Lung (tissue), 12 donors: ENCODE results near the gene TCAIM. TPM values are rescaled to one million over a fixed set of nuclear protein-coding genes. Genes with fewer than 3 reads are reported as not detected.
A peak's percentile ranks its signal among the peaks of the same experiment; 100 is the strongest.

ENCODE experiments used
- ATAC-seq: fragments of 200-7000 bp; cut with Tn5 transposase; one replicate; pipeline ENCODE4 v1.9.1; 2020; ENCODE audit warnings: moderate number of reproducible peaks; ENCODE audit not compliant: insufficient read depth, low FRiP score
- DNase-seq, 3 donors: peaks; one replicate each; pipeline ENCODE4 v3.0.0-alpha.2; 2013 to 2017
- H3K27ac ChIP-seq, 2 donors: one replicate each; pipeline ENCODE4 v1.5.1; 2013; ENCODE audit warnings: mild to moderate bottlenecking in 2 of 2, moderate library complexity in 2 of 2, control low read depth in 1 of 2, inconsistent platforms in 1 of 2, low read depth in 1 of 2, low read length in 1 of 2
- H3K27me3 ChIP-seq, 3 donors: one replicate each; pipeline ENCODE4 v1.5.1; 2013; ENCODE audit warnings: low read length in 2 of 3; ENCODE audit not compliant: control insufficient read depth in 3 of 3, insufficient read depth in 3 of 3
- H3K36me3 ChIP-seq, 4 donors: one replicate each; pipeline ENCODE4 v1.5.1; 2013; ENCODE audit warnings: low read length in 4 of 4, mild to moderate bottlenecking in 1 of 4, moderate library complexity in 1 of 4; ENCODE audit not compliant: control insufficient read depth in 4 of 4, insufficient read depth in 4 of 4
- H3K4me1 ChIP-seq, 5 donors: one replicate each; pipeline ENCODE4 v1.5.1; 2013; ENCODE audit warnings: low read length in 5 of 5, mild to moderate bottlenecking in 2 of 5, moderate library complexity in 1 of 5; ENCODE audit not compliant: control insufficient read depth in 5 of 5, insufficient read depth in 5 of 5
- H3K4me3 ChIP-seq: one replicate; pipeline ENCODE4 v1.5.1; 2013; ENCODE audit warnings: mild to moderate bottlenecking, control low read depth, moderate library complexity
- H3K9ac ChIP-seq, 2 donors: one replicate each; pipeline ENCODE4 v1.5.1; 2013; ENCODE audit warnings: low read length in 2 of 2, control low read depth in 1 of 2; ENCODE audit not compliant: insufficient read depth in 1 of 2
- H3K9me3 ChIP-seq, 4 donors: one replicate each; pipeline ENCODE4 v1.5.1; 2013; ENCODE audit warnings: low read length in 3 of 4, mild to moderate bottlenecking in 1 of 4, moderate library complexity in 1 of 4; ENCODE audit not compliant: control insufficient read depth in 4 of 4, insufficient read depth in 3 of 4
- CTCF ChIP-seq: IDR thresholded peaks from 2 replicates; pipeline ENCODE4 v1.5.1; 2012; ENCODE audit warnings: mild to moderate bottlenecking; ENCODE audit errors: control extremely low read depth, extremely low read depth
- WGBS, 2 donors: extraction: QIAGEN DNeasy Blood & Tissue Kit; methylation state at CpG; one replicate each; pipeline ENCODE4 v1.1.7; 2013; 5-methylcytosine and 5-hydroxymethylcytosine counted together
- polyA plus RNA-seq, 2 donors: library from polyadenylated mRNA; stranded (reverse); fragments of 200-250 nt; gene quantifications; one replicate each; pipeline ENCODE4 v1.2.1, GENCODE V29; 2013
- total RNA-seq, 2 donors: library from RNA; depleted of rRNA in 1 of 2; stranded (reverse); fragments of >200 nt in 1 of 2; gene quantifications; one replicate each; pipeline ENCODE4 v1.2.1, GENCODE V29; 2014 to 2021
- donor health status: control.
- donor health status: control.
- donor health status: Bipolar disorder and iron deficiency.
- donor health status: healthy.
- donor health status: DM: yes; HTN: yes; CAD: no.

Gene TCAIM
- total and polyA plus RNA-seq, 4 donors: 14.4 to 42.1 (median 18.9) TPM

GRCh38 chr3:44355362-44356033, 16.9 kb downstream of the TCAIM start:
- H3K9ac ChIP-seq: no peak overlapping the region
- H3K4me3 ChIP-seq: no peak overlapping the region
- H3K27ac ChIP-seq: peak overlapping the region in 1 of 2 donors; percentile 72
- ATAC-seq: peak; percentile 72
- WGBS, 2 donors: 24 to 25% methylated on average over 2 of the region's 2 CpGs
- no peak for TF ChIP-seq CTCF
- H3K27me3 ChIP-seq: no peaks in the 10 kb centered on the region
- peaks cover 0 to 6% (median under 1%) of the 10 kb centered on the region in 4 donors for H3K36me3 ChIP-seq
- peak in 2 of 3 donors; percentile 30 to 44 for DNase-seq
- no peaks in the 10 kb centered on the region for H3K9me3 ChIP-seq
- H3K4me1 ChIP-seq: peaks cover 0 to 5% (median 0%) of the 10 kb centered on the region in 5 donors

- Histone ChIP-seq H3K36me3 (peaks cover 0 to 6% (median under 1%) of the 10 kb centered on the region in 4 donors), H3K9me3 (no peaks in the 10 kb centered on the region), H3K4me1 (peaks cover 0 to 5% (median 0%) of the 10 kb centered on the region in 5 donors), H3K9ac (no peak overlapping the region), H3K27ac (no peak overlapping the region), H3K27me3 (no peaks in the 10 kb centered on the region), H3K4me3 (no peak overlapping the region)
- no peak for DNase-seq
- 77 to 87% methylated on average over 3 of the region's 3 CpGs for WGBS, 2 donors
- no peak for ATAC-seq
- no peak for TF ChIP-seq CTCF
These were observed 20.7 kb downstream of the TCAIM start for GRCh38 chr3:44359146-44359751.

- no peak for TF ChIP-seq CTCF
- Histone ChIP-seq H3K36me3 (peaks cover 0 to 4% (median under 1%) of the 10 kb centered on the region in 4 donors), H3K4me3 (no peak overlapping the region), H3K27ac (no peak overlapping the region), H3K9ac (no peak overlapping the region), H3K4me1 (no peaks in the 10 kb centered on the region), H3K9me3 (no peaks in the 10 kb centered on the region), H3K27me3 (no peaks in the 10 kb centered on the region)
- no peak for ATAC-seq
- DNase-seq: peak in 1 of 3 donors; percentile 53
- WGBS, 2 donors: 75 to 88% methylated on average over 2 of the region's 2 CpGs
These were observed 25.0 kb downstream of the TCAIM start for GRCh38 chr3:44363591-44363990.
